Measurements from ENCODE around the gene CRLF3. TPM values are rescaled to one million over a fixed set of nuclear protein-coding genes. Genes with fewer than 3 reads are reported as not detected.
A peak's percentile ranks its signal among the peaks of the same experiment; 100 is the strongest.

The CRLF3 gene, protein sequence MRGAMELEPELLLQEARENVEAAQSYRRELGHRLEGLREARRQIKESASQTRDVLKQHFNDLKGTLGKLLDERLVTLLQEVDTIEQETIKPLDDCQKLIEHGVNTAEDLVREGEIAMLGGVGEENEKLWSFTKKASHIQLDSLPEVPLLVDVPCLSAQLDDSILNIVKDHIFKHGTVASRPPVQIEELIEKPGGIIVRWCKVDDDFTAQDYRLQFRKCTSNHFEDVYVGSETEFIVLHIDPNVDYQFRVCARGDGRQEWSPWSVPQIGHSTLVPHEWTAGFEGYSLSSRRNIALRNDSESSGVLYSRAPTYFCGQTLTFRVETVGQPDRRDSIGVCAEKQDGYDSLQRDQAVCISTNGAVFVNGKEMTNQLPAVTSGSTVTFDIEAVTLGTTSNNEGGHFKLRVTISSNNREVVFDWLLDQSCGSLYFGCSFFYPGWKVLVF
- total RNA-seq (ENCODE audit: low replicate concordance), result 12.5 and 14.1 TPM in 2 replicates

DNA sequence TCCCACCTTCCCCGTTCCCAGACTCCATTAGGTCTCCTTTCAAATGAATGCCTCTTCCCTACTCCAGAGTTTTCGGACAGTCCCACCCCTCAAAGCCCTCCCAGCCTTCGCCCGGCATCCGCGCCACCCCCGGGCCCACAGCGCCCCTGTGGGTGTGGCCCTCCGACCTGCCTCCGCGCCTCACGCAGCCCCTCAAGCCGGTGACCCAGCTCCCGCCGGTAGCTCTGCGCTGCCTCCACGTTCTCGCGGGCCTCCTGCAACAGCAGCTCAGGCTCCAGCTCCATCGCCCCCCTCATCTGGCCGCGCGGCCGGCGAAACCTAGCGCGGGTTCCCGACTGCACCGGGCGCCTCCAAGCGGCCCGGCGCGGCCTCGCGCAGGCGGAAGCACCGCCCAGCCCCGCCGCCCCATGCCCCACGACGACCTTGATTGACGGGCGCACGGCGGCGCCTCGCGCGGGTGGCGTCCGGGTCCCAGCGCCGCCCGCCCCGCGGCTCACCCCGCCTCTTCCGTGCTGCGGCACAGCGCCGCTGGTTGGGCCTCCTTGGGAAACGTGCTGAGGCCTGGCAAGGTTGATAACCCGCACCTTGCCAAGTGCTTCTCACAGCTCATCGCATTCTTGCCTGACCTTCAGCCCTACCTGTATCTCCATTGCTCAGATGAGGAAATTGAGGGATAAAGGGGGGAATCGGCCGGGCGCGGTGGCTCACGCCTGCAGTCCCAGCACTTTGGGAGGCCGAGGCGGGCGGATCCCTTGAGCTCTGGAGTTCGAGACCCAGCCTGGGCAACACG is at the start of gene CRLF3:
TSS of gene CRLF3 (minus strand) at position 337 of the 790 bp plus-strand sequence. CDS start at position 296, 41 bp downstream.
- peak; percentile 83 for DNase-seq (ENCODE audit: low read depth)
- TF ChIP-seq, protein P1, sequence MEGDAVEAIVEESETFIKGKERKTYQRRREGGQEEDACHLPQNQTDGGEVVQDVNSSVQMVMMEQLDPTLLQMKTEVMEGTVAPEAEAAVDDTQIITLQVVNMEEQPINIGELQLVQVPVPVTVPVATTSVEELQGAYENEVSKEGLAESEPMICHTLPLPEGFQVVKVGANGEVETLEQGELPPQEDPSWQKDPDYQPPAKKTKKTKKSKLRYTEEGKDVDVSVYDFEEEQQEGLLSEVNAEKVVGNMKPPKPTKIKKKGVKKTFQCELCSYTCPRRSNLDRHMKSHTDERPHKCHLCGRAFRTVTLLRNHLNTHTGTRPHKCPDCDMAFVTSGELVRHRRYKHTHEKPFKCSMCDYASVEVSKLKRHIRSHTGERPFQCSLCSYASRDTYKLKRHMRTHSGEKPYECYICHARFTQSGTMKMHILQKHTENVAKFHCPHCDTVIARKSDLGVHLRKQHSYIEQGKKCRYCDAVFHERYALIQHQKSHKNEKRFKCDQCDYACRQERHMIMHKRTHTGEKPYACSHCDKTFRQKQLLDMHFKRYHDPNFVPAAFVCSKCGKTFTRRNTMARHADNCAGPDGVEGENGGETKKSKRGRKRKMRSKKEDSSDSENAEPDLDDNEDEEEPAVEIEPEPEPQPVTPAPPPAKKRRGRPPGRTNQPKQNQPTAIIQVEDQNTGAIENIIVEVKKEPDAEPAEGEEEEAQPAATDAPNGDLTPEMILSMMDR (IDR thresholded peaks at IDR 0.05; ENCODE audit: insufficient read depth, low read length), result peak; percentile 43
- peak within 1 kb of the TSS; percentile 90 for H3K4me3 ChIP-seq (ENCODE audit: low read depth, low read length)

DNA sequence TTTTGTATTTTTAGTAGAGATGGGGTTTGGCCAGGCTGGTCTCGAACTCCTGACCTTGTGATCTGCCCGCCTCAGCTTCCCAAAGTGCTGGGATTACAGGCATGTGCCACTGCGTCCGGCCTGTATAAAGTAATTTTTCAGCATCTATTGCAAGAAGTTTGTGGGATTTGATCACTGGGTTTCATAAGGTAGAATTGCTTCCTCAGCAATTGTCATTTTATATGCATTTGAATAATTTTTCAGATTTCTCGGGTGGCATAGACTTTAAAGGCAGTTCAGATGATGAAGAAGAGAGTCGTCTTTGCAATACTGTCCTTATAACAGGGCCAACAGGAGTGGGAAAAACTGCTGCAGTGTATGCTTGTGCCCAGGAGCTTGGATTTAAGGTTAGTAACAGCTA is 44.5 kb upstream of the CRLF3 start:
- TF ChIP-seq, protein P1 (IDR thresholded peaks at IDR 0.05; ENCODE audit: insufficient read depth, low read length), result no peak
- no peak overlapping the region for H3K4me3 ChIP-seq (ENCODE audit: low read depth, low read length)
- DNase-seq (ENCODE audit: low read depth), result no peak

DNA sequence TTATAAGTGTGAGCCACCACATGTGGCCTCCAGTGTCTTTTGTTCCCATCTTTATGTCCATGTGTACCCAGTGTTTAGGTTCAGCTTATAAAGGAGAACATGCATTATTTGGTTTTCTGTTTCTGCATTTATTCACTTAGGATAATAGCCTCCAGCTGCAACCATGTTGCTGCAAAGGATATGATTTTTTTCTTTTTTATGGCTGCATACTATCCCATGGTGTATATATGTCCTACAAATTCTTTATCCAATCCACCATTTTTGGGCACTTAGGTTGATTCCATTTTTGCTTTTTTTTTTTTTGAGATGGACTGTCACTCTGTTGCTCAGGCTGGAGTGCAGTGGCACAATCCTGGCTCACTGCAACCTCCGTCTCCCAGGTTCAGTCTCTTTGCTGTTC is 40.1 kb upstream of the CRLF3 start:
- DNase-seq (ENCODE audit: low read depth), result no peak
- no peak overlapping the region for H3K4me3 ChIP-seq (ENCODE audit: low read depth, low read length)
- TF ChIP-seq, protein P1 (IDR thresholded peaks at IDR 0.05; ENCODE audit: insufficient read depth, low read length), result no peak

DNA sequence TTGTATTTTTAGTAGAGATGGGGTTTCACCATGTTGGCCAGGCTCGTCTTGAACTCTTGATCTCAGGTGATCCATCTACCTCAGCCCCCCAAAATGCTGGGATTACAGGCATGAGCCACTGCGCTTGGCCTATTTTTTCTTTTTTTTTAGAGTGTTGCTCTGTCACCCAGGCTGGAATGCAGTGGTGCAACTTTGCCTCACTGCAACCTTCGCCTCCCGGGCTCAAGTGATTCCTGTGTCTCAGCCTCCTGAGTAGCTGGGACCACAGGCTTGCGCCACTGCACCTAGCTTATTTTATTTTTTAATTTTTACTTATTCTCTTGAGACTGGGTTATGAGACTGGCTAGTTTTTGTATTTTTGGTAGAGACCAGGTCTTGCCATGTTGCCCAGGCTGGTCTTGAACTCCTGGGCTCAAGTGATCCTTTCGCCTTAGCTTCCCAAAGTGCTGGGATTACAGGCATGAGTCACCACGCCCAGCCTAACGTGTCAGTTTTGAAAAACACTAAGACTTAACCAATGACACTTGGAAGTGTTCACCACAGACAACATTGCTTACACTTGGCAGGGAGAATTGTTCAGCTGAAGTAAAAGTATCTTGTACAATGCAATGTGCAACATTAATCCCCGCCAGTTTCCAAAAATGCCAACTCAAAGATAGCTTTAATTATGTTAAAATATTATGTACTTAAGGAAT is 34.2 kb upstream of the CRLF3 start:
- TF ChIP-seq, protein P1 (IDR thresholded peaks at IDR 0.05; ENCODE audit: insufficient read depth, low read length), result no peak

DNA sequence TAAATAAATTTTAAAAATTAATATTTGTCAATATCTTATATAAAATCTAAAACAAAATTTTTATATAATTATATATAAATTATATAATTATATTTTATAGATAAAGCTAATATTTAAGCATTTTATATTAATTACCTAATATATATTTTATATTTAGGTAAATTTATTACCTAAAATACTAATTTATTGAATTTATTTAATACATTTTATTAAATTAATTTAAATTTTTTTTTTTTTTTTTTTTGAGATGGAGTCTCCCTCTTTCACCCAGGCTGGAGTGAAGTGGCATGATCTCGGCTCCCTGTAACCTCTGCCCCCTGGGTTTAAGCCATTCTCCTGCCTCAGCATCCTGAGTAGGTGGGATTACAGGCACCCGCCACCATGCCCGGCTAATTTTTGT is 29.7 kb upstream of the CRLF3 start:
- no peak for DNase-seq (ENCODE audit: low read depth)
- H3K4me3 ChIP-seq (ENCODE audit: low read depth, low read length), result no peak overlapping the region
- TF ChIP-seq, protein P1 (IDR thresholded peaks at IDR 0.05; ENCODE audit: insufficient read depth, low read length), result no peak

More for the DNA sequence above, 34.2 kb upstream of the CRLF3 start:
- H3K4me3 ChIP-seq (ENCODE audit: low read depth, low read length), result no peak overlapping the region
- peak; percentile 1 for DNase-seq (ENCODE audit: low read depth)

DNA sequence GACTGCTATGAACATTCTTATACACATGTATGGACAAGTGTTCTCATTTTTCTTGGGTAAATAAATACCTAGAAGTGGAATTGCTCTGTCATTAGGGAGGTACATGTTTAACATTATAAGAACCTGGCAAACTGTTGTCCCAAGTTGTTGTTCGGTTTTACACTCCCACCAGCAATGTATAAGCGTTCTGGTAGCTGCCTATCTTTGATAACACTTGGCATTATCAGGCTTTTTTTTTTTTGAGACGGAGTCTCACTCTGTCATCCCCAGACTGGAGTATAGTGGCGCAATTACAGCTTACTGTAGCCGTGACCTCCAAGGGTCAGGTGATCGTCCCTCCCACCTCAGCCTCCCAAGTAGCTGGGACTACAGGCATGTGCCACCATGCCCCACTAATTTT is 23.5 kb upstream of the CRLF3 start:
- TF ChIP-seq, protein P1 (IDR thresholded peaks at IDR 0.05; ENCODE audit: insufficient read depth, low read length), result no peak

More for the DNA sequence above, 23.5 kb upstream of the CRLF3 start:
- no peak overlapping the region for H3K4me3 ChIP-seq (ENCODE audit: low read depth, low read length)
- DNase-seq (ENCODE audit: low read depth), result no peak
